ENCODE data around the gene CACNA2D3. TPM values are rescaled to one million over a fixed set of nuclear protein-coding genes. Genes with fewer than 3 reads are reported as not detected.

The CACNA2D3 gene
- total RNA-seq, 1 experiment from 2014 or later = not detected

GRCh38 chr3:54517424-54517823, 395.1 kb downstream of the CACNA2D3 start:
- H3K4me3 ChIP-seq (ENCODE audit: low read depth, low read length) = no peak overlapping the region
- POLR2A ChIA-PET = no interaction called here
- no peak for DNase-seq
- H3K4me3 Mint-ChIP-seq (ENCODE audit: unreplicated experiment) = no peak overlapping the region
- H3K4me1 ChIP-seq = no peaks in the 10 kb centered on the region
- CTCF ChIA-PET = no interaction called here
- BruUV-seq (replicated peaks) = no TSS peak
- H3K36me3 Mint-ChIP-seq (ENCODE audit: insufficient read depth, unreplicated experiment) = no peaks in the 10 kb centered on the region
- H3K9me3 Mint-ChIP-seq (ENCODE audit: unreplicated experiment) = no peaks in the 10 kb centered on the region
- intact Hi-C loops (cut with micrococcal nuclease; ENCODE audit: unreplicated experiment) = no loop called here
- TF ChIP-seq CTCF (IDR thresholded peaks at IDR 0.05; ENCODE audit: insufficient read depth in 1 of 2, low read depth in 1 of 2, low read length in 1 of 2, severe bottlenecking in 1 of 2, unreplicated experiment in 1 of 2) = no peak
- no peaks in the 10 kb centered on the region for H3K36me3 ChIP-seq (ENCODE audit: control insufficient read depth, insufficient read depth, low read length)
- H3K27me3 Mint-ChIP-seq (ENCODE audit: insufficient read depth, unreplicated experiment) = peaks cover 9% of the 10 kb centered on the region
- no peaks in the 10 kb centered on the region for H3K27me3 ChIP-seq (replicated peaks; ENCODE audit: control insufficient read depth, insufficient read depth, low read length)
- H3K9me3 ChIP-seq = no peaks in the 10 kb centered on the region
- H3K4me1 Mint-ChIP-seq (ENCODE audit: low read depth, unreplicated experiment) = no peaks in the 10 kb centered on the region
- no peak overlapping the region for H3K27ac Mint-ChIP-seq (ENCODE audit: unreplicated experiment)

GRCh38 chr3:54518011-54518675, 395.8 kb downstream of the CACNA2D3 start:
- Histone ChIP-seq H3K4me1 (no peaks in the 10 kb centered on the region), H3K9me3 (no peaks in the 10 kb centered on the region), H3K36me3 (ENCODE audit: control insufficient read depth, insufficient read depth, low read length) (no peaks in the 10 kb centered on the region), H3K4me3 (ENCODE audit: low read depth, low read length) (no peak overlapping the region), H3K27me3 (replicated peaks; ENCODE audit: control insufficient read depth, insufficient read depth, low read length) (no peaks in the 10 kb centered on the region)
- Mint-ChIP-seq H3K9me3 (ENCODE audit: unreplicated experiment) (no peaks in the 10 kb centered on the region), H3K36me3 (ENCODE audit: insufficient read depth, unreplicated experiment) (no peaks in the 10 kb centered on the region), H3K4me1 (ENCODE audit: low read depth, unreplicated experiment) (no peaks in the 10 kb centered on the region), H3K27me3 (ENCODE audit: insufficient read depth, unreplicated experiment) (peaks cover 9% of the 10 kb centered on the region), H3K4me3 (ENCODE audit: unreplicated experiment) (no peak overlapping the region), H3K27ac (ENCODE audit: unreplicated experiment) (no peak overlapping the region)
- POLR2A ChIA-PET = no interaction called here
- intact Hi-C loops (cut with micrococcal nuclease; ENCODE audit: unreplicated experiment) = no loop called here
- no TSS peak for BruUV-seq (replicated peaks)
- CTCF ChIA-PET = no interaction called here
- DNase-seq = no peak
- no peak for TF ChIP-seq CTCF (IDR thresholded peaks at IDR 0.05; ENCODE audit: insufficient read depth in 1 of 2, low read depth in 1 of 2, low read length in 1 of 2, severe bottlenecking in 1 of 2, unreplicated experiment in 1 of 2)

GRCh38 chr3:54519493-54519892, 397.1 kb downstream of the CACNA2D3 start:
- H3K36me3 ChIP-seq (ENCODE audit: control insufficient read depth, insufficient read depth, low read length) = no peaks in the 10 kb centered on the region
- Mint-ChIP-seq H3K36me3 (ENCODE audit: insufficient read depth, unreplicated experiment) (no peaks in the 10 kb centered on the region), H3K27me3 (ENCODE audit: insufficient read depth, unreplicated experiment) (peaks cover 7% of the 10 kb centered on the region), H3K4me1 (ENCODE audit: low read depth, unreplicated experiment) (no peaks in the 10 kb centered on the region), H3K4me3 (ENCODE audit: unreplicated experiment) (no peak overlapping the region), H3K27ac (ENCODE audit: unreplicated experiment) (no peak overlapping the region), H3K9me3 (ENCODE audit: unreplicated experiment) (no peaks in the 10 kb centered on the region)
- no peaks in the 10 kb centered on the region for H3K27me3 ChIP-seq (replicated peaks; ENCODE audit: control insufficient read depth, insufficient read depth, low read length)
- TF ChIP-seq CTCF (IDR thresholded peaks at IDR 0.05; ENCODE audit: insufficient read depth in 1 of 2, low read depth in 1 of 2, low read length in 1 of 2, severe bottlenecking in 1 of 2, unreplicated experiment in 1 of 2) = no peak
- DNase-seq = no peak
- no peak overlapping the region for H3K4me3 ChIP-seq (ENCODE audit: low read depth, low read length)
- H3K9me3 ChIP-seq = no peaks in the 10 kb centered on the region
- POLR2A ChIA-PET = no interaction called here
- intact Hi-C loops (cut with micrococcal nuclease; ENCODE audit: unreplicated experiment) = no loop called here
- BruUV-seq (replicated peaks) = no TSS peak
- CTCF ChIA-PET = no interaction called here
- no peaks in the 10 kb centered on the region for H3K4me1 ChIP-seq

Data from Caco-2 (cell line).